Omental fat pad (tissue), 4 donors: ENCODE data around the gene DBT. TPM values are rescaled to one million over a fixed set of nuclear protein-coding genes. Genes with fewer than 3 reads are reported as not detected.
"Not testable (repeated sequence)": the region's sequence is repeated elsewhere in the genome, so short reads cannot be mapped to it uniquely, and the experiment has no call there.

Experiments used
- ATAC-seq: fragments of 150-250 bp; one replicate; pipeline ENCODE4 v1.9.1; 2016; ENCODE audit warnings: mild to moderate bottlenecking, moderate library complexity; ENCODE audit not compliant: low FRiP score
- DNase-seq: peaks from one replicate; pipeline ENCODE4 v3.0.0-alpha.2; 2019; ENCODE audit warnings: low spot score
- total RNA-seq, 4 donors: library from RNA; depleted of rRNA; stranded (reverse); fragments of >200 nt; gene quantifications; one replicate each; pipeline ENCODE4 v1.1.0, GENCODE V29; 2016
- TF ChIP-seq, protein P1 (sequence below), 3 donors: fragments of 450-650 bp; IDR thresholded peaks; one replicate each; pipeline ENCODE4 v1.5.1; 2016 to 2017; ENCODE audit warnings: antibody characterized with exemption in 3 of 3, mild to moderate bottlenecking in 3 of 3, moderate library complexity in 2 of 3

The DBT gene
- total RNA-seq, 4 donors from 2014 or later: 3.4 to 9.8 (median 6.4) TPM

DNA sequence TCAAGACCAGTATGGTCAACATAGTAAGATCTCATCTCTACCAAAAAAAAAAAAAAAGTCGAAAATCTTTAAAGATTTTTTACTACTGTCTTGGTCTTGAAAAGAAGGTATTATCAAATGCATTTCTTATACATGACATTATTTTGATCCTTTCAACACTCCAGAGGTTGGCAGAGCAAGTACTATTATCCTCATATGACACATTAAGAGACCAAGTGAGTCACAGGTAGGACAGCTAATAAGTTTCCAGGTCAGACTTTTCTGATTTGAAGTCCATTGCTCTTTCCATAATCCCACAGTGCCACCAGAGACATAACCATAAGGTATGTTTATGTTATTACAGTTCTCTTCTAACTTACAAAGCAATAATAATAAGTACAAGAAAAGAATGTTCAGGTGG, 15.2 kb downstream of the DBT start:
- ATAC-seq (no peak), DNase-seq (no peak)
- TF ChIP-seq, protein P1, sequence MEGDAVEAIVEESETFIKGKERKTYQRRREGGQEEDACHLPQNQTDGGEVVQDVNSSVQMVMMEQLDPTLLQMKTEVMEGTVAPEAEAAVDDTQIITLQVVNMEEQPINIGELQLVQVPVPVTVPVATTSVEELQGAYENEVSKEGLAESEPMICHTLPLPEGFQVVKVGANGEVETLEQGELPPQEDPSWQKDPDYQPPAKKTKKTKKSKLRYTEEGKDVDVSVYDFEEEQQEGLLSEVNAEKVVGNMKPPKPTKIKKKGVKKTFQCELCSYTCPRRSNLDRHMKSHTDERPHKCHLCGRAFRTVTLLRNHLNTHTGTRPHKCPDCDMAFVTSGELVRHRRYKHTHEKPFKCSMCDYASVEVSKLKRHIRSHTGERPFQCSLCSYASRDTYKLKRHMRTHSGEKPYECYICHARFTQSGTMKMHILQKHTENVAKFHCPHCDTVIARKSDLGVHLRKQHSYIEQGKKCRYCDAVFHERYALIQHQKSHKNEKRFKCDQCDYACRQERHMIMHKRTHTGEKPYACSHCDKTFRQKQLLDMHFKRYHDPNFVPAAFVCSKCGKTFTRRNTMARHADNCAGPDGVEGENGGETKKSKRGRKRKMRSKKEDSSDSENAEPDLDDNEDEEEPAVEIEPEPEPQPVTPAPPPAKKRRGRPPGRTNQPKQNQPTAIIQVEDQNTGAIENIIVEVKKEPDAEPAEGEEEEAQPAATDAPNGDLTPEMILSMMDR (IDR thresholded peaks at IDR 0.05): no peak

DNA sequence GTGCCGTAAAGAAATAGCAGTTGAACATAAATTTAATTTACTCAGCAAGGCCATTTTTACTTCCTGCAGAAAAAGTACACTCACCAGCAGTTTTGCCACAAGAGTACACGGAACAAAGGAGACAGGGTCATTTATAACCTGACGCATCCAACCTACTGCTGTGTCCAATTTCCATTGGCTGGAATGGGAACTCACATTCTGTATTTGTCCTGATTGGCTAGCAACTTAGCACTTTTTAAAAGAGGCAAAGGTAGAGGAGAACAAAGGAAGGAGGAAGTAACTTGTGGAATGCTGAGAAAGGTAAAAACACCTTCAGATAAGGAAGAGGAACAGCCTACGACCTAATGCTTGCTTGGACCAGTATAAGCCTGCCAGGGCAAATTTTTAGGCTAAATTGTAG, 16.1 kb downstream of the DBT start:
- not testable (repeated sequence) for ATAC-seq, DNase-seq

DNA sequence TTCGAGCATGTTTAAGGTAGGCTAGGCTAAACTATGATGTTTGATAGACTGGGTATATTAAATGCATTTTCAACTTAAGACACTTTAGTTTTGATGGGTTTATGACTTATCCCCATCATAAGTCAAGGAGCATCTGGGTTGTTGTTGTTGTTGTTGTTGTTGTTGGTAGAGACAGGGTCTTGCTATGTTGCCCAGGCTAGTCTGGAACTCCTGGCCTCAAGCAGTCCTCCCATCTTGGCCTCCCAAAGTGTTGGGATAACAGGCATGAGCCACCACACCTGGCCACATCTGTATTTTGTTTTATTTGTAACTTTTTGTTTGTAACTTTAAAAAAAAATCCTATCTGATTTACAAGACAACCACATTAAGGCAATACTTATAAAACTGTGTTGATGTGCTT, 17.5 kb downstream of the DBT start:
- no peak for DNase-seq
- TF ChIP-seq, protein P1 (IDR thresholded peaks at IDR 0.05): no peak
- ATAC-seq: no peak

DNA sequence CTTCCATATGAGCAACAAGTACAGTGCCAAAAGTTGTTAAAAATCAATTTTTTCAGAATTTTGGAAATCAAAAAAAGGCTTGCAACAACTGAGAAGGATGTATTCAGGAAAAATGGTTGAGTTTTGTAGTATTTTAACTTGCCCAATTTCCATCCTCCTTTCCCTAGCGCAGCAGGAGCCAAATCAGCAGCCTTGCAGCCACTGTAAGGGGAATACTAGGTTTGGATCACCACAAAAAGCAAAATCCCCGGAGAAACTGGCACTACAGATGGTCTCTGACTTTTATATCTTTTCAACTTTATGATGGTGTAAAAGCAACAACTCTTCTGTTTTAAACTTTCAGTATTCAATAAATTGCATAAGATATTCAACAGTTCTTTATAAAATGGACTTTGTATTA, 17.9 kb downstream of the DBT start:
- DNase-seq (no peak), ATAC-seq (no peak)
- TF ChIP-seq, protein P1 (IDR thresholded peaks at IDR 0.05): no peak

DNA sequence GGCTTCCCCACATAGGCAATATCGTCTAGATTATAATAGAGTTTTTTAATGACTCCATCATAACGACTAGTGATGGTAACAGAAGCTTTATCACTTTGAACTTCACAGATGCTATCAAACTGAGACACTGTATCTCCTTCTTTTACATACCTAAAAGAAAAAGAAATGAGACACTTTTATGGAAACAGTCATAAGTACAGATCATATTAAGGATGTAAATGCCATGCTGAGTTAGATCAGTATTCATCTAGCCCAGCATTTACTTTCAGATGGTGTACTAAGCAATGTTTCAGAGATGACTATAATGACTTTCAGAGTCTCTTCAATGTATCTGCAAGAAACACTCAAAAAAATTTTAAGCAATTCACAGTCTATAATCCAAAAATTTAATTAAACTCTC, 18.9 kb downstream of the DBT start:
- TF ChIP-seq, protein P1 (IDR thresholded peaks at IDR 0.05): no peak
- DNase-seq (no peak), ATAC-seq (no peak)

DNA sequence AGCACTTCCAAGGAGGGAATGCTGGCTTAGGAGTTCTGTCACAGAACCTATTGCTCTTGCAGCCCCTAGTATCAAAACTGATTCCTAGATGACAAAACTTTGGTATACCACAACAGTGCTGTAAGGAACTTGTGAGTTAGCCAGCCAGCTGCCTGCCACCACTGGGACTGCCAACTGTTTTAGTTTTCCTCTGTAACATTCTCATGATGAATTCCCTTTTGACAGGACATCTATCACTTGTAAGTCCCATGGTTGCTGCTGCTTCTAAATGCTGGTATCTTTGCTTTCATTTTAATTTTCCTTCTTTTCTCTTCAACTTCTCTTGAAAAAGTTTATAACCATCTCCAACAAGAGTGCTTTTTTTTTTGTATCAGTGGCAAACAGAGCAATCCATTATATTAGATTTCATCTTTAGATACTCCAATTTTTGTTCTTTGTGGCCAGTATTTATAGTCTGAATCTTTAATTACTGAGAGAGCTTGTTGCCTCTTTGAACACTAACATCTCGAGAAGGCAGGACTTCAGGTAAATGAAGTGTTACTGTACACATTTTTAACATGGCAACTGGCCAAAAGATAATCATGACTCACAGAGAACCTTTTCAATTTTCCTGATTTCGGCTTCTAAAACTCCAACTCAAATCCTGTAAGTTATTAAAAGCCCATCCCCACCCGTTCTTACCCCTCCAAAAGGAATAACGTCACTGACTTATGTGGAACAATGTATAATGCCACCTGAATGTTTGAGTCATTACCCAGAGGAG, 19.8 kb downstream of the DBT start:
- DNase-seq: no peak
- no peak for ATAC-seq
- TF ChIP-seq, protein P1 (IDR thresholded peaks at IDR 0.05): no peak

DNA sequence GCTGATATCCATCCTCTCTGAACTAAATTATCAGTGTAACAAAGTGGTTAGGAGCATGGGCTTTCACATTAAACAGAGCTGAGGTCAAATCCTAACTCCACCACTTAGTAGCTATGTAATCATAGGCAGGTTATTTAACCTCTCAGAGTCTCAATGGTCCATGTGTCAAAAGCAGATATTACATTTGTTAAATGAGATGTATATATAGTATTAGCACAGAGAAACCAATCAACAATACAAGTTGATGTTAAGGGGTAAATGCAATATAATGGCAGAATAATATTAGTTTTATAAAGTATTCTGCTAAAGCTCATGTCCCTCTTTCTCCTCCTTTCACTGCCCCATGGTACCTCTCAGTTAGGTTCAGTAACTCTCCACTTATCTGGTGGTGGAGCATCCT, 27.2 kb downstream of the DBT start:
- TF ChIP-seq, protein P1 (IDR thresholded peaks at IDR 0.05): no peak
- no peak for DNase-seq
- no peak for ATAC-seq
